MV-4-11 (cell line): ENCODE results near the gene C14orf93.
A peak's percentile ranks its signal among the peaks of the same experiment; 100 is the strongest.
"Not testable (repeated sequence)": the region's sequence is repeated elsewhere in the genome, so short reads cannot be mapped to it uniquely, and the experiment has no call there.

Source experiments
- DNase-seq: peaks from one replicate; lab custom pipeline; 2025; lab: John Stamatoyannopoulos, UW

C14orf93 gene

GRCh38 chr14:23020143-23021128 lies 10.5 kb upstream of the C14orf93 start:
- no peak for DNase-seq

GRCh38 chr14:23018107-23018506 lies 8.2 kb upstream of the C14orf93 start:
- DNase-seq: no peak

GRCh38 chr14:23017091-23017490 lies 7.1 kb upstream of the C14orf93 start:
- no peak for DNase-seq

GRCh38 chr14:23015618-23016017 lies 5.7 kb upstream of the C14orf93 start:
- no peak for DNase-seq

DNA sequence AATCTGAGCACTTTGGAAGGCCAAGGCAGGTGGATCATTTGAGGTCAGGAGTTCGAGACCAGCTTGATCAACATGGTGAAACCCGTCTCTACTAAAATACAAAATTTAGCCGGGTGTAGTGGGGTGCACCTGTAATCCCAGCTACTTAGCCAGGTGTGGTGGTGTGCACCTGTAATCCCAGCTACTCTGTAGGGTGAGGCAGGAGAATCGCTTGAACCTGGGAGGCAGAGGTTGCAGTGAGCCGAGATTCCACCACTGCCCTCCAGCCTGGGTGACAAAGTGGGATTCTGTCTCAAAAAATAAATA lies 3.8 kb upstream of the C14orf93 start:
- DNase-seq: not testable (repeated sequence)

DNA sequence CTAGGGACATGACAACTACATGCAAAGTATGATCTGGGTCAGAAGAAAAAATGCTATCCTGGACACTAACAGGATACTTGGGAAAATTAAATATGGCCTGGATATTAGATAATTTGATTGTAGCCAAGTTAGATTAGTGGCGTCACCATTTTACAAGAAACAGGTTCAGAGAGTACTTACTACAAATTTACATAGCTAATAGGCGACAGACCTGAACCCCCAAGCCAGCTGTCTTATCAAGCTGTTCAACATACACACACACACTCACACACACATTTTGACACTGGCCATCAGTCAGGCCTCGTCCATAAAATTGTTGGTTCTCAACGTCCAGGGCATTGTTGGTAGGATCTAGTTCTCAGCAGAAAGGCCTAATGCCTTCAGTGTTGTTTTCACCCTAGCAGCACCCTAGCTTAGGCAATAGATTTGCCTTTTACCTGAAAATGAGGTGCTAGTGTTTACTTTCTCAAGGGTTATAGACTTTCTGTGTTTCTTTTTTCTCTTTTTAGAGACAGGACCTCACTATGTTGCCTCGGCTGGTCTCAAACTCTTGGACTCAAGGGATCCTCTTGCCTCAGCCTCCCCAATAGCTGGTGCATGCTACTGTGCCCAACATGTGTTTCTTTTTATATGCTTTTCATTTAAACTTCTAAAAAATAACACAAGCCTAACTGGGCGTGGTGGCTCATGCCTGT lies 3.3 kb upstream of the C14orf93 start:
- DNase-seq: no peak

DNA sequence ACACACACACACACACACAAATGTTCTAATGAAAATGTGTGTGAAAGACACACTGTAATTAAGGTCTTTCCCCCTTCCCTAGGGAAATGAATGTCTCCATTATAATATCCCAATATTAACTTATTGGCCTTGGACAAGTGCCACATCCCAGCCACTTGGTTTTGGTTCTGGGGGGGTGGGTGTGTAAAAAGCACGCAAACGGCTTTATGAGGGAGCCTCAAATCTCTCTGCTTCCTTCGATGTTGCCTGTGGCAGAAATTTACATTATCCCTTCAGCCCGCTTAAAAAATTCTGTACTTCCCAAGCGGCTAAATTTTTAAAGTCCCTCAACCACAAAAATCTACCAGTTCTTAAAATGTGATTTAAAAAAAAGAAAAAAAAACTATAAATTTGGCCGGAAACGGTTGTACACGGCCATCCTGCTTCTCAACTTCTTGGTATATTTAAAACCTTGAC lies 432 bp downstream of the C14orf93 start:
- DNase-seq: no peak

- peak; percentile 85 for DNase-seq
Observed at GRCh38 chr14:23008831-23009230, 1.1 kb downstream of the C14orf93 start.

- DNase-seq: peak; percentile 97
Observed at GRCh38 chr14:23006544-23007419, 3.2 kb downstream of the C14orf93 start.

GRCh38 chr14:23006188-23006534 lies 3.8 kb downstream of the C14orf93 start:
- no peak for DNase-seq

GRCh38 chr14:23005451-23006187 lies 4.3 kb downstream of the C14orf93 start:
- peak; percentile 15 for DNase-seq

- DNase-seq: not testable (repeated sequence)
Observed at GRCh38 chr14:23004274-23004673, 5.7 kb downstream of the C14orf93 start.

DNA sequence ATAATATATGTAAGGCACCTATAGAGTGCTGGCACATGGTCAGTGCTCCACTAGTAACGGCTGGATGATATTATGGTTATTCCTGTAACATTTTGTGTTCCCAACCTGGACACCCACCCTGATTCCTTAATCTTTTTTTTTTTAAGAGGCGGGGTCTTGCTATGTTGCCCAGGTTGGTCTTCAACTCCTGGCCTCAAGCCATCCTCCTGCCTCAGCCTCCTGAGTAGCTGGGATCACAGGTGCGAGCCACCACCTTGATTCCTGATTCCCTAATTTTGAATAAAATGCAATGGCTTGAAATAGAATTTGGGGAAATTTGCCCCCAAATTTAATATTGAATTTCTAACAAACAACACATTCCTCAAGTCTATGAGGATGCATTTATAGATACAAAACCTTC lies 7.4 kb downstream of the C14orf93 start:
- no peak for DNase-seq

GRCh38 chr14:23000860-23001259 lies 9.1 kb downstream of the C14orf93 start:
- no peak for DNase-seq

- DNase-seq: no peak
Observed at GRCh38 chr14:22998329-22999012, 11.5 kb downstream of the C14orf93 start.

GRCh38 chr14:22997676-22998323 lies 12.1 kb downstream of the C14orf93 start:
- no peak for DNase-seq

DNA sequence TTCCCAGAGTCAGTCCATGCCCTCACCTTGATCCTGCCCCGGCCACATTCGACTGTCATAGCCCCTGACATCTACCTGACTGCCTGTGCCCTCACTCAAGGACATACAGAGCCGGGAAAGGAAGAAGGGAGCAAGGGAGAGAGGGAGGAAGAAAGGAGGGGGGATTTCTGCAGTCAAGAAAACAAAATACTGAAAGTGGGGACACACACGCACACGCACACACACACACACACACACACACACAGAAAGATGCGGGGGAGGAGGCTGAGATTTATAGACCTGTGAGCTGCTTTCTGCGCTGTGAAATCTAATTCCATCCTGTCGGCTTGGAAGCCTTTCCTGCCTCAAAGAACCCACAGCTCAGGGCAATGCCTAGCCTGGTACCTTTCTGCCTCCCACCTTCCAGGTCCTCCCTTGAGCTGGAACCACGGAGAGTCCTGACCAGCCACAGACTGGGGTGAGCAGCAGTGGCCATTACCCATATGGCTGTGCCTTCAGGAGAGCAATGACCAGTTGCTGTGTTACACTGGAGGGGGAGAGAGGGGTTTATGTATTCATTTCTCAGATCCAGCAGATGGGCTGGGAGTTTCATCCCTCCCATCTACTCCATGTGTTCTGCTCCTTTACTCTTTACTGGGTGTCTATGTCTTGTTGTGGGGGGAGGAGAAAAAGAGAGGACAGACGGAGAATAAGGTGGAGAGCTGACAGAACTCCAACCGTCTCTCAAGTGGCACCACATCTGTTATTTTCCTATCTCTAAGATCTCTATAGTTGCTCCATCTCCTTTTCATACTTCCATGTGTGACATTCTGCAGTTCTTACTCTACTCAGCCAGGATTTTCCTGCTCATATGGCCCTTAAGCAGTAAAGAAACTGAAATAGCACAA lies 12.9 kb downstream of the C14orf93 start:
- DNase-seq: no peak

DNA sequence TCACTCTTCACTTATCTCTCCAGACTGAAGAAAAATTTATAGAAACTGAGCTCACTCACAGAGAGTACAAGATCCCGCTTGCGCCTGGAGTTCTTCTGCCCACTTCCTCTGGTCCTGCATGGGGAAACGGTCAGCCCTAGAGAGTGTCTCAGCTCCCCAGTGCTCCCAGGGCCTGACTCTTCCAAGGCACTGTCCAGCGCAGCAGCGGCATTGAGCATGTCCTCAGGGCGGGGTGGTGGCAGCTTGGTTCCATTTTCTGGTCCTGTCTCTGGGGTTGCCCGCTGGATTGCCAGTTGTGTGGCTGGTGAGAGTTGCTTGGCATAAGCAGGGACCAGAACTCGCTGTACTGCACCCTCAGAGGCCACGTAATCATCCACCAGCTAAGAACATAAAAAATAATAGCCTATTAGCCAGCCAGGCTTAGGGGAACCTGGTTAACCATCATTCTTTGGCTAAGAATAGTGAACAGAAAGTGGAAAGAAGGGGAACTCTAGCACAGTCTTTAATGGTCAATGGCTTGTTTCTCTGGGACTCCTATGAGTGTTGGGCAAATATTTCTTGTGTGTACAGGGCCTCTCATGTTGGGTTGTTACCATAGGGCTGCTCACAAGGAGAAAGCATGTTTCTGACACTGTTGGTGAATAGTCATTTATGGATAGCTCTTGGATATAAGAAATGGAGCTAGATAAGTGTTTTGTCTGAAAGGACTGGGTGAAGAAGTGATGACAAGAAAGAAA lies 13.9 kb downstream of the C14orf93 start:
- DNase-seq: peak; percentile 79
